NOMO-1 treated with DMSO at 0.1 percent for 48 hours (cell line): ENCODE results near the gene KCTD11.
A peak's percentile ranks its signal among the peaks of the same experiment; 100 is the strongest.
"Not testable (repeated sequence)": the region's sequence is repeated elsewhere in the genome, so short reads cannot be mapped to it uniquely, and the experiment has no call there.

Source experiments
- DNase-seq: peaks from one replicate; lab custom pipeline; 2025; ENCODE audit not compliant: unreplicated experiment; lab: John Stamatoyannopoulos, UW

KCTD11 gene

DNA sequence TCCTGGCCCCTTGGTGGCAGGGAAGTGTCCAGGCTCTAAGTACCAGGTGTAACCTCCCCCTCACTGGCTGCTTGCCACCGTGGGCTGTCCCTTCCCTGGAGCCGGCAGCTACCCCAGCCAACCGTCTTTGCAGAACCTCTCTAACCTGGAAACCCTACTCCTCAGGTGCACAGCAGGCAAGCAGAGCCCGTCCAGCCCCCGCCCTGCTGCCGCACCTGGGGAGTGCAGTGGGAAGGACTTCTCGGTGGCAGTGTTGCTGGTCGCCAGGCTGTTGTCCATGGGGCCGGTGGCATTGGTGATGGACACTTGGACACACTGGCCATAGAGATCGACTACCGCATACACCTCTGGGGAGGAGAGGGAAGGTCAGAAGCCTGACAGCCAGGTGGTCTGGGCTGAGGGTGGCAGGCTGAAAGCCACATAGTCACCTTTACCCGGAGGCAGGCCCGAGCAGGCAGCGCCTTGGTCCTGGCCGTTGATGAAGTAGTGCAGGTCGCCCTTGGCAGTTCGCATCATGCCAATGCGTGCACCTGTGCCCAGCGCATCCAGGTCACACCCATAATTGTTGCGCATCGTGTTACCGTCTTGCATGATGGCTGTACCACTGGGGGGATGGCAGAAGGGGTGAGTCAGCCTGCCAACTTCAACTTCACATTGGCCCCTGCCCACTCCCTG is 29.3 kb upstream of the KCTD11 start:
- no peak for DNase-seq

DNA sequence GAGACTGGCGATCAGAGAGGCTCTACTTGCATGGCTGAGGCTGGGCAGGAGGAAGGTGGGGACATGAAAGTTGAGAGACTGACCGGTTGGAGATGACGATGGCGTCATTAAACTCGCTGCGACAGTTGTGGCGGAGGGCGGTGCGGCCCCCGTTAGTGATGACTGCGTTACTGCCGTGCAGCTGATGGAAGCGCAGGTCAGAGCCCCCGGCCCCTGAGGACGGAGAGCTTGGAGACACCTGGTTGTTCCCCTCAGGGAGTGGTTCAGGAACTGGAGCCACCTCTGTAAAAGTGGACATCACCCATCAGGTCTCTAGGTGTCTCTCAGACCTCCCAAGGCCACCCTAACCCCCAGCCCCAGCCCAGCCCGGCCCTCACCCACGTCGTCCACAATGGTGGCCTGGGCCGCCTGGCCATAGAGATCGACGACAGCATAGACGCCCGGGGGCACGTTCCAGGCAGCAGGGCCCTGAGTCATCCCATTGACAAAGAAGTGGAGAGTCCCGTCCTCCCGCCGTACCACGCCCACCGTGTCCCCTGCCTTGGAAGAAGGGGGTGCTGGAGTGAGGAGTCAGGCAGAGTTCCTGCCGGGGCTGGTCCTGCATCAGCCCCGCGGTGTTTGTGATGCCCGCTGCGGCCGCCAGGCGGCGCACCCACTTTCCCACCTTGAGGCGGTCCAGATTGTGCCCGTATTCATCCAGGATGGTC is 28.1 kb upstream of the KCTD11 start:
- no peak for DNase-seq

DNA sequence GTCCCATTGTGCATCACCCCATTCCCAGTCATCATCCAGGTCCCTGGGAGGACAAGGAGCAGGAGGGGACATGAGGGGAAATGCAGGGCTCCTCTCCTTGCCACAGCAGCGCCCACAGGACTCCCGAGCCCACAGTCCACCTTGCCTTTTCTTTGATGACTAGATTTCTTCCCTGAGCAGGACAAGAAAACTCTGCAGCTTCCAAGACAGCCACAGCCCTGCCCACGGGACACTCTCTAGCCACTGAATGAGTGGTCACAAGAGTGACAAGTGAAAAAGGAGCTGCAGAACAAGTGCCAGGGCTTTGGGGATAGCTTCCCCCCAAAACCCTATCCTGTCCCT is 27.6 kb upstream of the KCTD11 start:
- DNase-seq = no peak

DNA sequence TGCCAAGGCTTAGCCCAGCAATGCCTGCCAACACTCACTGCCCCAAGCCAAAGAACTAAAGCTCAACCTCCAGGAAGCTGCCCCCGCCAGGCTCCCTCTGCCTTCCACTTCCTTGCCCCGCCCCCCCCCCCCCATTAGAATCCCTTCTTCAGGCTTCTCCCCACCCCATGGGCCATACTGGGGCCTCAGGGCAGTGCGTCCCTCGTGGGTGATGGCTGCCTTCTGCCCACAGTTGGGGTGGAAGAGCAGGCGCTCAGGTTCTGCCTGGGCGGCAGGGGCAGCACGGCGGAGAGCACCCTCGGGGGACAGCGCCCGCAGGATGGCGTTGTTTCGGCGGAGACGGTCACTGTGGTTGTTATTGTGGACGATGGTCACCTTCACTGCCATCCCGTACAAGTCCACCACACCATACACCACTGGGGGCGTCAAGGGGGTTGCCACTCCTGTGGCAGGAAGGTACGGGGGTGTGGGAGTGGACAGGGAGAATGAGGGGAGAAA is 26.9 kb upstream of the KCTD11 start:
- no peak for DNase-seq

DNA sequence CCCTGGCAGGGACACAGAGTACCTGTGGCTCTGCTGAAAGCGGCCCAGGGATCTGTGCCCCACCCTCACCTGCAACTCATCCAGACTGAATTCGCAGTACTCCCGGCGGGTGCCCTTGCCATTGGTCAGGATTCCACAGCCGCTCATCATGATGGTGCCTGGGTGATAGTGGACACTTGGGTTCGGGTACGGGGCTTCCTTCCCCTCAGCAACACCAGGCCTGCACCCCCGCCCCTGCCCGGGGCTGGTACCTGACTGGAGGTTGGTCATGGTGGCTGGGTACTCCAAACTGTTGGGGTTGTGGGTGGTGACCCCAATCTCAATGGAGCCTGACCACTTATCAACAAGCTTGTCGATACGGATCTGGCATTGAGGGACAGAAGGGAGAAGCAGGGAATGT is 25.8 kb upstream of the KCTD11 start:
- DNase-seq = no peak

DNA sequence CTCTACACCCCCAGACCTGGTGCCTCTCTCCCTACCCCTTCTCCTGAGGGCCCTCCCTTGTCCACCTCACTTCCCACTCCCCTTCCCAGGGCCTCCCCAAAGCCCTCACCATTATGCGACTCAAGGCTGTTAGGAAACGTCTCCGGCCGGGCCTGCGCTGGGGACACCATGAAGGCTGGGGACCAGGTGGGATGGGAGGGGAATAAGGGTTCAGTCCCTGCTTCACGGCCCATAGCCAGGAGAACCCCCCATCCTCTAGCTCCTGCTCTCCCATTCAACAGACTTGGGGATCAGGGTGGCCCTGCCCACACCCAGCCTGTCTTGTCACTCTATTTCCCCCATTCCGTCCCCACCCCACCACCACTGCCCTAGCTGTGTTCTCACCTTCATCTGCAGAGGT is 24.9 kb upstream of the KCTD11 start:
- no peak for DNase-seq

DNA sequence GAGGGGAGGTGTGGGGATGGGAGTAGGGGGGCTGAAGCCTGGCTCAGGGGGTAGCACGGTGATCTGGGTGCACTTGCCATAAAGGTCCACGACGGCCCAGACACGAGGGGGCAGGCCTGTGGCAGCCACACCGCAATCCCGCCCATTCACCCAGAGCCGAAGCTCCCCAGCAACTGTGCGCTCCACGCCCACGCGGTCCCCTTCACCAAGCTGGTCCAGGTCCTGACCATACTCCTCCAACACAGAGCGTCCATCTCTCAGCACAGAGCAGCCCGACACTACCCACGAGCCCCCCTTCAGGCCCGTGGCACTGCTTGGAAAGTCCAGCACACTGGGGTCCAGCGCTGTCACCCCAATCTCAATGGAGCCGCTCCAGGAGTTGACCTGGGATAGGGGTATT is 24.5 kb upstream of the KCTD11 start:
- DNase-seq = no peak

DNA sequence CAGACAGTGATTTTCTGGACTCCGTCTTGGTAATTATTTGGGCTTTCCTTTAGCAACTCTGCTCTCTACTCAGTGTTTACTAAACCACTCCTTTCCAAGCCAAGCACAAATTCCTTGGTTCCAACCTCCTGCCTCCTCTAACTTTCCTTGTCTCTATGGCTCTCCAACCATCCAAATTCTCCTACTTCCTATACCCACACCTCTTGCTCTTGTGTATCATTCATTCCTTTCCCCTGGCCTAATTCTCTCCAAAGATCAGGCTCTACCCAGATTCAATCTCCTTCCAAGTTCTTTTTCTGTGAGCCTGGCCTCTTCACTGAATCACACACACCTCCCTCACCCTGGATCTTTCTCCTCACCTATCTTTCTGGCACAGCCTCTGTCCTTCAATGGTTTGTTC is 24.0 kb upstream of the KCTD11 start:
- DNase-seq = no peak

DNA sequence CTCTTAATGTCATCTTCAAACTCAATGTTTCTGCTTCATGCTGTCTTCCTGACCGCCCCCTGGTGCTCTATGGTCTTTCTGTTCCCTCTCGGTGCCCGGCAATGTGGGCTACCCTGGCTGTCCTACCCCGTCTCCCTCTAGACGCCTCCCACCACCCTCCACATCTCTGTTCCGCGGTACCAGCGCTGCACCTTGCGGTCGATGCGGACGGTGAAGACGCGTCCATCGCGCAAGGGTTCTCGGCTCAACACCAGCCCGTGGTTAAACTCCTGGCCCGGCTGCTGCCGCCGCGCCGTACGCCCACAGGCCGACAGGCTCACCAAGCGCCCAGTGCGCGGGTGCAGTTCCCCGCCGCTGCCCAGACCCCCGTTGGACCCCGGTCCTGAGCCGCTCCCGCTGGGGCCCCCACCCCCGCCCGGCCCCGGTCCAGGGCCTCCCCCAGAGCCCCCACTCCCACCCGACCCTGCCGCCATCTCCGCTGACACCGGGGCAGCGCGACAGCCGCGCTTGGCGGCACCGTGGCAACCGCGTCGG is 23.1 kb upstream of the KCTD11 start, which contains the start of gene NEURL4:
TSS of gene NEURL4 (minus strand) at position 496 of the 534 bp plus-strand sequence. CDS start at position 473, 23 bp downstream.
- no peak for DNase-seq

DNA sequence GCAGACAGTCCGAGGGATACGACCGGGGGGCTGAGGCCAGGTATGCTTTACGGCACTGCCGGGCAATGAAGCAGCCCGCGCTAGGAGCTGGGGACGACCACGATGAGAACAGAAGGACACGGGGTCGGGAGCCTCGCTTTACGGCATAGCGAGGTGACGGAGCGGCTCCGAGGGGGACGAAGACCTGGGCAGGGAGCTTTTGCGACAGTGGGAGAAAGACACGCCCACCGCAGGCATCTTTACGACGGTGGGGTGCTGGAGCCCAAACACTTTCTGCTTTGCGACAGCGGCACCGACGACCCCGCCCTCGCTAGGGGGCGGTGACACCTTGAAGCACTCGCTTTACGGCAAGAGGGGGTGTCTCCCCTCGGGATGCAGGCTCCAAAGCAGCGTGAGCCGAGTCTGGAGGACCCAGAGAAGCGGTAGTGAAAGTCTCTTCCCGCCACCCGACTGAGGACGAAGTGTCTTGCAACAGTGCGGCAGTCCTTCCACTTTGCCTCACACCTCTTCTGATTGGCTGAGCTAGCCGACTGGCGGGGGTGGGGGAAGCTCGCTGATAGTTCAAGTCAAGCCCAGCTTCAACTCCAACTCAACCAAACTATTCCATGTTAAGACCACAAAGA is 22.5 kb upstream of the KCTD11 start:
- peak; percentile 97 for DNase-seq

DNA sequence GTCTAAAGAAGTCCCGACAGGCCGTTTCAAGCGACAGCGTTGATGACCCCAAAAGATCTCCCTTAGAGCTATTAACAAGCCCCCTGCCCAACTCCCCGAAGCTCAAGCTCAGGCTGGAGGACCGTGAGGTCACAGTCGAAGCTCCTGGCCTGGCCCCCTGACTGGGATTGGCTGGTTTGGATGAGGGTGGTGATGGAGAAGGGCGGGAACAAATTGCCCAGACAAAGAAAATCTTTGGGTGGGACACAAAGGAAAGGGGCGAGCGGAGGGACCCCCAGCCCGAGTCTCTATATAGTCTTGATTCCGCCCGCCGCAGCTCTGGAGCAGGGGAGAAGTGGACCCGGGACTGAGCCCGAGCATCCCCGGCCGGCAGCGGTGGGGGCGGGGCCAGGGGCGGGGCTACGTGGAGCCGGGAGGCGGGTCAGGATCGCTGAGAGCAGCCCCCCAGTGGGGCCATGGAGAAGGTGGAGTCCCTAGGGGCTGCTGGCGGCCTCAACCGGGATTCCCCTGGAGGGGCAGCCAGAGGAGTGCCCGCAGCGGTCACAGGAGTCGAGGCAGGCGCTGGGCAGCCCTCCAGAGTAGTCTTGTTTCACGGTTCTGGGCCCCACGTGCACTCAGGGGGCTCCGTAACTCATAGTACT is 21.8 kb upstream of the KCTD11 start:
- peak; percentile 66 for DNase-seq

DNA sequence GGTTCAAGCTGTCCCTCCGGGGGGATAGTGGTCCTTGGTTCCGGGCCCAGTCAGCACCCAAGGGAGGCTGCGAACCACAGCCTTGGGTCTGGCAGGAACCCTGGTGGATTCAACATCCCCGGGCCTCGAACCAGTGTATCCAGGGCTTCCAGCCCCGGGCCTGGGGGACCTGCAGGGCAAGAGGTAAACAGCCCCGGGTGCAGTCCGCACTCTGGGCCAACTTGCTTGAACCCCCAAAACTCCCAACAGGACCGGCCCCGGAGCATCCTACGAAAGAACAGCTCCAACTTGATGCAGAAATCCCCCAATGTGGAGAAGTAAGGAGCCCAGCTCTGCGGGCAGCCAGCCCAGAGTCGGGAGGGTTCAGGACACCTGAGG is 21.3 kb upstream of the KCTD11 start:
- DNase-seq = no peak

DNA sequence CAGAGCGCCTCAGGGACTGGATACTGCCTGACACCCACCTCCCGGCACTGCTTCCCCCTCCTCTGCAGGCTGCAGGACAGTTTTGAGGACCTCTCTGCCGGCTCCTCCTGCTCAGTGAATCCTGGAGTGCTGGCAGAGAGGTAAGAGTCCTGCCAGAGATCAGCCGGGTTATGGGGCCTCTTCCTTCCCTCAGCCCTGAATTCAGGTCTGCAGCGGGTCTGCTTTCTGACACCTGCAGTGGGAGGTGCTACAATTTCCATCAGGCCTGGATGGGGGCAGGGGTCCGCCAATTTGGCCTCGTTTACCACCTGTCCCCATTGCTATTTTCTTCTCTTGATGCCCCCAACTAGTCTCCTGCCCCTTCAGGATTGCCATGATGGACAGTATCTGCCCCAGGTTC is 19.9 kb upstream of the KCTD11 start:
- DNase-seq = no peak

DNA sequence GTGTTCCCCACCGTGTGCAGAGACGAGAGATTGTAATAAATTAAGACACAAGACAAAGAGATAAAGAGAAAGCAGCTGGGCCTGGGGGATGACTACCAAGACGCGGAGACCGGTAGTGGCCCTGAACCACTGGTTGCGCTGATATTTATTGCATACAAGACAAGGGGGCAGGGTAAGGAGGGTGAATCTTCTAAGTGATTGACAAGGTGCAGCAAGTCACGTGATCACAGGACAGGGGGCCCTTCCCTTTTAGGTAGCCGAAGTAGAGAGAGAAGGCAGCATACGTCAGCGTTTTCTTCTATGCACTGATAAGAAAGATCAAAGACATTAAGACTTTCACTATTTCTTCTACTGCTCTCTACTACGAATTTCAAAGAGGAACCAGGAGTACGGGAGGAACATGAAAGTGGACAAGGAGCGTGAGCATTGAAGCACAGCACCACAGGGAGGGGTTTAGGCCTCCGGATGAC is 19.3 kb upstream of the KCTD11 start:
- peak; percentile 52 for DNase-seq

DNA sequence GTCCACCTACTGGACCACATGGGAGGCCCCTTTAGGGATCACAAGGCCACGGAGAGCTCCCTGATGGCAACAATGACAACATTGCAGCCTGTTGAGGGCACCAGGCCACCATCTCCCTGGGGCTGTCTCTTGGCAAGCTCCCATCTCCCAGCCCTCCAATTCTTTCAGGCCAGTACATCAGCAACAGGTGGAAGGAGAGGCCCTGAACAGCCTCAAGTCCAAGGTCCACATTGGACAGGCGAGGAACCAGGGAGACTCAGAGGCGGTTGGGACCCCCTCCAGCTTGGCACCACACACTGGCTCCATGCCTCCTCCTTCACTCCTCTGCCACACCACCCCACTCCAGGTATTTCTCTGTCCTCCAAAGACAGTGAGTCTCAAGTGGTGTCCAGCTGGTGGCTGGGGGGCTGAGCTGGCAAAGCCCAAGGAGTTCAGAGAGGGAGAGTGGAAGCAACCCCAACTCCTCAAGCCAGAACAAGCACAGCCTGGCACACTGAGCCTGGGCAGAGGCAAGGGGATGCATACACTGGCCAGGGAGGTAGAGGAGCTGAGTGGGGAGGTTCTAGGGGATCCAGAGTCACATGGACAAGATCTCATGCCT is 16.9 kb upstream of the KCTD11 start:
- no peak for DNase-seq

DNA sequence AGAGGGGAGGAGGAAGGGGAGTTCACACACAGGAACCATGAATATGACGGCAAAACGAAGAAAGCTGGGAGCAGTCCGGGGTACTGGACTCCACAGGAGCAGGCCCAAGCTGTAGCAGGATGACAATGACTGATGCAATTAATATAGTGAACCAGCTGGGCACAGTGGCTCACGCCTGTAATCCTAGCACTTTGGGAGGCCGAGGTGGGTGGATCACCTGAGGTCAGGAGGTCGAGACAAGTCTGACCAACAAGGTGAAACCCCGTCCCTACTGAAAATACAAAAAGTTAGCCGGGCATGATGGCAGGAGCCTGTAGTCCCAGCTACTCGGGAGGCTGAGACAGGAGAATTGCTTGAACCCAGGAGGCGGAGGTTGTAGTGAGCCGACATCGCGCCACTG is 16.2 kb upstream of the KCTD11 start:
- not testable (repeated sequence) for DNase-seq

DNA sequence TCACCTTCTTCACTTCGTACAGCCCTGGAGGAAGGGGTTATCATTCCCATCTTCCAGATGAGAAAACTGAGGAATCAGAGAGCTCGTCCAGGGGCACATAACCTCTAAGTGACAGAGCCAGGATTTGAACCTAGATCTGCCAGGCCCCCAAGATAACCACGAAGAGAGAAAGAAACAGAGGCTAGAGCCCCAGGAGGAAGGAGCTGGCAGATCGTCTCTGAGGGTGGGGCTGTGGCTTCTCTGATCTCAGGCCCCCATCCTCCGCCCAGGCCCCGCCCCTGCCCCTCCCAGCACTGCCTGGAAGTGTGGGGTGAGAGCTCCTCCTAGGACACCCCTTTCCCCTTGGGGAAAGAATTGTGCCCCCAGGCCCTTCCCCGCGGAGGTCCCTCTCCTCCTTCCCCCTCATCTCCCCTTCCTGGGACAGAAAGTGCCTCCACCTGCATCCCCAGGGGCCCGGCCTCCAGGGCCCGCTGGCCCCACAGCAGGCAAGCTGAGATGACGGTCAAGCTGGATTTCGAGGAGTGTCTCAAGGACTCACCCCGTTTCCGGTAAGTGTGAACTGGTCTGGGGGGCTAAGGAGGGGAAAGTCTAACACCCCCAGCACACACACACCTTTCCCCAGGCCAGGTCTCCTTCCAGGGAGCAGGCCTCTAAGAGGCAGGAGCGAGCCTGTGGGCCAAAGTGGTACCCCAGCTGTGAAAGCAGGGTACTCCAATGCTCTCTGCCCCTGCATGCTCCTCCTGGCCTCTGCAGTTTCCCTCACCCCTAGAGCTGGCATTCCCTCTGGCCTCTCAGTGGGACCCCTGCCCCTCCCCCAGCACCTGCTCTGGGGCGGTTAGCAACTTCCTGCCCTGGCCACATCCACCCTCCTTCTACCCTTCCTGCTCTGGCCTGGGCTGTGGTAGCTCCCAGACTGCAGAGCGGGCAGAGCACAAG is 15.5 kb upstream of the KCTD11 start, which contains the start of gene ACAP1:
TSS of gene ACAP1 (plus strand) at position 290 of the 936 bp plus-strand sequence. CDS start at position 496, 206 bp downstream.
- peak; percentile 44 for DNase-seq

DNA sequence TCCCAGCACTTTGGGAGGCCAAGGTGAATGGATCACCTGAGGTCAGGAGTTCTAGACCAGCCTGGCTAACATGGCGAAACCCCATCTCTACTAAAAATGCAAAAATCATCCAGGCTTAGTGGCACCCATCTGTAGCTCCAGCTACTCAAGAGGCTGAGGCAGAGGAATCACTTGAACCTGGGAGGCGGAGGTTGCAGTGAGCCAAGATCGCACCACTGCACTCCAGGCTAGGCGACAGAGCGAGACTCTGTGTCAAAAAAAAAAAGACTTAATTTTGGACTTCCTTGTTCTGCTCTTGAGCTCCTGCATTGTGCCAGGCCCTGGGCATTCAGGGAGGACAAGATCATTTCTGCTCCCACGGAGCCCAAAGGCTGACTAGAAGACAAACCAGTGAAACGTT is 14.4 kb upstream of the KCTD11 start:
- DNase-seq = not testable (repeated sequence)

DNA sequence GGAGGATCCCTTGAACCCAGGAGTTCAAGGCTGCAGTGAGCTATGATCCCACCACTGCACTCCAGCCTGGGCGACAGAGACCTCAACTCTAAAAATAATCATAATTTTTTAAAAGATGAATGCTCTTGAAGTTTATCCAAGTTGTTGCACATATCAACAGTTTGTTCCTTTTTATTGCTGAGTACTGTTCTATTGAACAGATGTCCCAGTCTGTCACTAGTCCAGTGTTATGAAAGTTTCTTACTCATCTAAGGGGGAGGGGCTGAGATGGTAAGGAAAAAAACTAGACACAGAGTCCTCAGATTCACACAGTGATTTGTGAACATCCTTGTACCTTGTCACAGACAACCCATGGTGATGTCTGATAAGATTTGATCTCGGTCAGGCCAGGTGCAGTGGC is 11.8 kb upstream of the KCTD11 start:
- no peak for DNase-seq

DNA sequence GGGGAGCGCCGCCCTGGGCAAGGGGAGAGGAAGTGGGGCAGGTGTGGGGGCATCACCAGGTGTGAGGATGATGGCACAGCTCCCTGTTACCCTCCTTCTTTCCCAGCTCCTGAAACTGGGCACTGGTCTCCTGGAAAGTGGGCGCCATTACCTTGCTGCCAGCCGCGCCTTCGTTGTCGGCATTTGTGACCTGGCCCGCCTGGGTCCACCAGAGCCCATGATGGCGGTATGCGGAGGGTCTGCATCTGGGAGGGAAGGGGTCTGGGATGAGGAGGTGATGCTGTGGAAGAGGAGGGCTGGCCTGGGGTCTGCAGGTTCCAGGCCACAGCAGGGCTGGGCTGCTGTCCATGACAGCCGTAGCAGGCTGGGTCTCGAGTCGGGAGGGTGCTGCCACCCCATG is 10.1 kb upstream of the KCTD11 start:
- no peak for DNase-seq
